Activated T-cell treated with anti-CD3 and anti-CD28 coated beads for 48 hours (primary cell): ENCODE measurements around the gene HOXD12.

Experiments used
- DNase-seq: peaks from one replicate; pipeline ENCODE4 v3.0.0-alpha.2; 2020; ENCODE audit warnings: low read depth

Gene HOXD12

DNA sequence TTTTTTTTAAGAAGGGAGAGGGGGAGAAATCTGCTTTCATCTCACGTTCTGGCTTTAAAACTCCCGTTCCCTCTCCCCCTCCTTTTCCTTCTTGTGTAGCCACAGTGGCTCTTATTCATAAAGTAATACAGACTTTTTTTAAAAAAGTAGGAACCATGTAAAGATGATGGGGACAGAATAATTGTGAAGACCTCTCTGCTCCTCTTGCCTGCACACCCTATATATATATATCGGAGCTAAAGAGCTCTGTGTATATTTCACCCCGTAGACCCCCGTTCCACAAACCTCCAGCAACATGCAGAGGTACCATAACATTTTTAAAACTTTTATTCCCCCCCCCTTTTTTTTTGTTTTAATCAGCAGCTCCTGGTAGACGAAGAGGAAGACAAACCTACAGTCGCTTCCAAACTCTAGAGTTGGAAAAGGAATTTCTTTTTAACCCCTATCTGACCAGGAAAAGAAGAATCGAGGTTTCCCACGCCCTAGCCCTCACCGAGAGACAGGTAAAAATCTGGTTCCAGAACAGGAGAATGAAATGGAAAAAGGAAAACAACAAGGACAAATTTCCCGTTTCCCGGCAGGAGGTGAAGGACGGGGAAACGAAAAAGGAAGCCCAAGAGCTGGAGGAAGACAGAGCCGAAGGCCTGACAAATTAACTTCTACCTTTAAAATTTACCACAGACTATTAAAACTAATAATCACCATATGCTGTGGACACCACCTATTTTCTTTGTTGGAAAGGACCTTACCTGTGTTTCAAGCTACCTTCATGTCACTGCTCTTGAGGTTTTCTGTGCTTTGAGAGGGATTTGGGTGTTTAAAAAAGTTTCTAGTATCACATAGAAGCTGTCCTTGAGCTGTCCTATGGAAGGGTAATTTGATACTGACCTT is 31.6 kb downstream of the HOXD12 start:
- no peak for DNase-seq

DNA sequence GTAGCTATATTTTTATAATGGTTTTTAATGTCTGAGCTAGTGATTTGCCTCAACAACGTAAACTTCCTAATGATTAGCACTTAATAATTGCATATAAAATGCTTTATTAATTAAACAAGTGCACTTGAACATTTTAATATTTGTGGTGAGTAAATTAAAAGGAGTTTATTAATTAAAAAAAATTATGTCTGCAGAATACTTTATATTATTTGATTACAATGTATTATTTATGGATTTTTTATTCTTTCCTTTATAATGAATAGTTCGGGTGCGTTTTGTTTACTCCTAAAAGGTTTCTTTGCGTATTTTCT is 32.2 kb downstream of the HOXD12 start:
- DNase-seq, result no peak

DNA sequence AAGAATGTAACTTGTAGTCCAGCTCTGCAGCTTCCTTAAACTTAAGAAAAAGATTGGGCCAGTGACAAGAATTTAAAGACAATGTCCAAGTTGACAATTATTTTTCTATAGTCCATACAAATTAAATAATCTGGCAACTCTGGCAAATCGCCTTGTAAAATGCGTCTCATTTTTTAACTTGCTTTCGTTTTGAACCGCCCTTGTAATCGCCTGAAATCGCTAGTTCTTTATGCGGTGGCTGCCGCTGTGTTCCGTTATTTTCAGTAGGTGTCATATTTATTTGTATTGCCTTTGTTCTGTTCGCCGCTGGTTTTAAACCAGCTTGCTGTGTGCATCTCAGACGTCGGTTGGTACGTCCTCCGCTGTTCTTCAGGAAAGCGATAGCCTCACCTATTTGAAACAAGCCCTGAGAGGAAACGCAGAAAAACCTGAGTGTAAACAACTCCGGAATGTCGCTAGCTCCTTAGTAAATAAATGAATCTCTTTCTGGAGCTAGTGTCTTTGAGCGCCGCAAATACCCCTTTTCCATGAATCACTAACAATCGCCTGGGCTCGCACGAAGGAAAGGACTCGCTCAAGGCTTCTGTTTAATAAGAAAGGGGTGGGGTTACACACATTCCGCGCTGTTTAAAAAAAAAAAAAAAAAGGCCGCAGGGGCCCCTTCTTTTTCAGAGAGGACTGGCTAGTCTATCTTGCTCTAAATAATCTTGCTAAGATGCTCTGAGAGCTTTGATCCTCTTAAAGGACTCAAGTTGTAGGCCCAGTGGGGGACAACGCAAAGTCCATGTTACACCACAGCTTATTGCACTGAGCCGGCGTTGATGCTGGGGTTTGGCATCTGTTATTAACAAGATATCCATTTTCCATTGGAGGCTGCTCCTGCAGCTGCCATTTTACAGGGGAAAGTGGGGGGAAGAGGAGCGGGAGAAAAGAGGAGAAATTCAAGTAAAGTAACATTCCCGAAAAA is 32.9 kb downstream of the HOXD12 start:
- DNase-seq, result no peak

DNA sequence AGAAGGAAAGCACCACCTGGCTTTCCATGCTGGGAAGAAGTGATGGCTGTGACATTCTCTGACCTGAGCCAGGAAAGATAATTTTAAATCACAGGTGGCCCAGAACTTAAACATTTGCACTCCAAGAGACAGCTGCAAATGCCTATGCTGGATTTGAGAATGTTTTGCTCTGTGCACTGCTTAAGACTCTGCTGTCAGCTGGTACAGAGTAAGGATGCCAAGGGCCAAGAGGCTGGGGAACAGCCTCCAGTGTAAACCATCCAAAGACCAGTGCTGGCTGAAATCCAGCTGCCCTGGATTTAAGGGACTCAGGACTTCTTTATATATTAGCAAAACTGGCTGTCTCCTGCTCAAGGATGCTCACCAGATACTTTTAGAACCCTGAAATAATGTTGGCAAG is 33.8 kb downstream of the HOXD12 start:
- DNase-seq, result no peak

DNA sequence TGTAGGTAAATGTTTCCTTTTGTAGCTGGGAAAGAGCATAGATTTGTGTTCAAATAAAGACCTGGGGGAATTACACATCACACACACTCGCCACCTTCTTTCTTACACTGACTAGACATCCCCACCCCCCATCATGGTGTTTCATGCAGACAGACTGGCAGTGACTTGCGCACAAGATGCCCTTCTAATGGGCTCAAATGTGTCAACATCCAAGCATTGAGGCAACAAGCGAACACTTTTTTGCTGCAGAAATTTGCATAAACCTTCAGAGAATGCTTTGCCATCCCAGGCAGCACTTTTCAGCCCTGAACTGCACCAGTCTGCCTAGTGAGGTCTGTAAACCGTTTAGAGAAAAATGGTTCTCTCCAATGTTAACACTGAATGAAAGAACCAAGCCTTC is 34.4 kb downstream of the HOXD12 start:
- DNase-seq, result no peak

DNA sequence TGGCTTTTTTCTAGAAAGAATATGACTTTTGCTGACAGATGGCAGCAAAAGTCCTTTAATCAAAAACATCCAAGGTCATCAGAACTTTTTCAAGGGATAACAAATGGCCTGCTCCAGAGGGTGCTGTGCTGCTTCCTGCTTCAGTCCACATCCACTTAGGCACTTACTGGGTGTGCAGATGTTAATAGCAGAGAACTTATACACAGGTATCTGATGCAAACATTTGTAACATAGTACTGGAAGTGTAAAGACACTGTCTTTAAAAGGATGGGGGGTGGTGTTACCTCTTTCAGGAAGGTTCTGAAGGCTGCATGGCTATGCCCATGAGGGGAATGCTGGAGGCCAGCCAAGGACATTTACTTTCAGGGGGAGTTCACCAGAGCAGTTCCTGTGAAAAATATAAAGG is 35.4 kb downstream of the HOXD12 start:
- no peak for DNase-seq

DNA sequence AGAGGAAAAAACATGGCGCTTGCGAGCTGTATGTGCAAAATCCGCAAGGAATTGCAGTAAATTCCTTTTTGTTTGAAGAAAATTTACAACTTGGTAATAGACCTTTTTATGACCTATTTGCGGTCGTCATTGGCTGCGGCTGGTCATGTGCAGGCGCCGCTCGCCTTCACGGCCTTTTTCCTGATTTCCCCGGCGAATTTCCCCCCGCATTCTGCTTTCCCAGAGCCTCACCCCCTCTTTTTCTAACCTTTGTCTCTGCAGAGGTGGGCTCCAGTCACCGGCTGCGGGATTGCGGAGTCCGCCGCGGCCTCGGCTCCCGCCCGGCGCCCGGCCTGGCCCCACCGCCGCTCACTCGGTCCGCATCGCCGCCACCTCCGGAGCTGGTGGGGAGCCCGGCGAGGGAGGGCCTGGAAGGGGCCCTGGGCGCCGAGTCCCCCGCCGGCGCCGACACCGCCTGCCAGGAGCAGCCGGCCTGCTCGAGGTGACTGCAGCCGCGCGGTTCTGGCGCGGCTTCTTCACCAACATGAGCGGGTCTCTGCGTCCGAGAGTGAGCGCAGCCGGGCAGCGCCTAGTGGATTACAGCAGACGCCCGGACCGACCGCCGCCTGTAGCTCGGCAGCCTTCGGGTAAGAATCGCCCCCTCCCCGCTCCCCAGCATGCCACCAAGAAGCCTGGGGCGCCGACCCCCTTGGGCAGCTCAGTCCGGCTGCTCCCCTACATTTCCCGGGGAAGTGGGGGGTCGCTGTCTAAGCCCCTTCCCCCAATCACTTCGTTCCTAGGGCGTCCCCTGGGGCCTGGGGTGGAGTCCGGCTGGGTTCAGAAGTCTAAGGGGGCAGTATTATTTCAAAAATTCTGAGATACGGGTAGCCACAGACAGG is 37.0 kb downstream of the HOXD12 start:
- DNase-seq, result no peak

DNA sequence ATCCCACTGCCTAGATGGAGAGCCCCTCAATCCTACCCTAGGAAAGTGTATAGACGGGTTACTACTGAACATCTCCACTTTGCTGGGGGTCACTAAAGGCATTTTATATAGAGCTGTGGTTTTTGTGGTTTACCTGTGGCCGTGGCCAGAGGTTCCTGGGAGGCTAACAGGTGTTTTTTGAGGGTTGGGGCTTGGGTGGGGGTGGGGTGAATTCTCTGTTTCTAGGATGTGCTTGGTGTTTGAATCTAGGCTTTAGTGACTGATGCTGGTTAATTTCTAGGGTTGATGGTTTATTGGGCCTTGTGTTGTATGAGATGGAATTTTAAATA is 37.6 kb downstream of the HOXD12 start:
- DNase-seq, result no peak

DNA sequence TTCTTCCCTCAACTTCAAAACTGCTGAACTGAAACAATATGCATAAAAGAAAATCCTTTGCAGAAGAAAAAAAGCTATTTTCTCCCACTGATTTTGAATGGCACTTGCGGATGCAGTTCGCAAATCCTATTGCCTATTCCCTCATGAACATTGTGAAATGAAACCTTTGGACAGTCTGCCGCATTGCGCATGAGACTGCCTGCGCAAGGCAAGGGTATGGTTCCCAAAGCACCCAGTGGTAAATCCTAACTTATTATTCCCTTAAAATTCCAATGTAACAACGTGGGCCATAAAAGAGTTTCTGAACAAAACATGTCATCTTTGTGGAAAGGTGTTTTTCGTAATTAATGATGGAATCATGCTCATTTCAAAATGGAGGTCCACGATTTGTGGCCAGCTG is 38.3 kb downstream of the HOXD12 start:
- no peak for DNase-seq

DNA sequence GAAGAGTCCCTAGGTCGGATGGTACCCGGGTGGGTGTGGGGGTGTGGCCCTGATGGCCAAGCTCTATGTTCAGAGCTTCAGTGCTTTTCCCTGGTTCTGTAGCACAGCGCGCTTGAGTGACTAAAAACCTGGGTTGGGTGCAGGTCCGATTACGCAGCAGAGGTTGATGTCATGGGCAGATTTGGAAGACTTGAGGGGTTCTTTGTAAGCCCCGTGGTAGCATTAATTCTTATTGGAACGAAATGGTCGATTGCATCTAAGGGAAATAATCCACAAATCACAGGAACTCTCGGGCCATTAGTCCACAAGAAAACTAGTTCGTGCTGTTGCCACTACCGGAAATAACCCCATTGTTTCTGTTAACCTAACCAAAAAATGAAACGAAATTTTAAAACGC is 38.9 kb downstream of the HOXD12 start:
- DNase-seq, result no peak

DNA sequence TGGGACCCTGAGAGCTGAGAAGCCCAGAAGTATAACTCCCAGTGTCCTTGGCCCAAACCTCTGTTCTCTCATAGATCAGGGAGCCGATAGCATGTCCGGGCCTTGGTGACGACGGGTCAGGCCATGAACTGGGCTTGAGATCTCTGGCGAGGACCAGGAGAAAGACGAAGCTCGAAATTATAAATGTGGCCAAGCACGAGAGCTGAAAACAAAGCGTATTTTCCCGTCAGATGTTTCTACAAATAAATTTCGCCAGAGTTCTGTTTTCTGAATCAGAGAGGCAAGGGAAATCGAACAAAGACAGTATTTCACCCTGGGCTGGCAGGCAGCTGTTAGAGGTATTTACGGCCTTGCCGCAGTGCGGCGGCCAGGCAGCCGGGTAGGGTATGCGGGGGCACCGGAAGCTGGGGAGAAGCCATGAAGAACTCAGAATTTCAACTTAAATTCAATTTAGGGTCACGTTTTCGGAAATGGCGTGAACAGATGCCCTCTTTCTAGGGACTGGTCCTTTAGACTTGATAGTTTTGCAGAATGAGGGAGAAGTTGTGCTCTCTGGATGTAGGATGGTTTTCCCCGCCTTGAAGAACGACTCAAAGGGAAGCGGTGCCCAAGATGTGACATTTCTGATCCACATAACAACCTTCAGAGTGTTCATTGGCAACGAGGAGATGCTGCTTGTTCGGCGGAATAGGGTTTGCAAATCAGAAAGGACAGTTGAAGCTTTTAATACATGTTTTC is 39.5 kb downstream of the HOXD12 start:
- DNase-seq, result no peak

DNA sequence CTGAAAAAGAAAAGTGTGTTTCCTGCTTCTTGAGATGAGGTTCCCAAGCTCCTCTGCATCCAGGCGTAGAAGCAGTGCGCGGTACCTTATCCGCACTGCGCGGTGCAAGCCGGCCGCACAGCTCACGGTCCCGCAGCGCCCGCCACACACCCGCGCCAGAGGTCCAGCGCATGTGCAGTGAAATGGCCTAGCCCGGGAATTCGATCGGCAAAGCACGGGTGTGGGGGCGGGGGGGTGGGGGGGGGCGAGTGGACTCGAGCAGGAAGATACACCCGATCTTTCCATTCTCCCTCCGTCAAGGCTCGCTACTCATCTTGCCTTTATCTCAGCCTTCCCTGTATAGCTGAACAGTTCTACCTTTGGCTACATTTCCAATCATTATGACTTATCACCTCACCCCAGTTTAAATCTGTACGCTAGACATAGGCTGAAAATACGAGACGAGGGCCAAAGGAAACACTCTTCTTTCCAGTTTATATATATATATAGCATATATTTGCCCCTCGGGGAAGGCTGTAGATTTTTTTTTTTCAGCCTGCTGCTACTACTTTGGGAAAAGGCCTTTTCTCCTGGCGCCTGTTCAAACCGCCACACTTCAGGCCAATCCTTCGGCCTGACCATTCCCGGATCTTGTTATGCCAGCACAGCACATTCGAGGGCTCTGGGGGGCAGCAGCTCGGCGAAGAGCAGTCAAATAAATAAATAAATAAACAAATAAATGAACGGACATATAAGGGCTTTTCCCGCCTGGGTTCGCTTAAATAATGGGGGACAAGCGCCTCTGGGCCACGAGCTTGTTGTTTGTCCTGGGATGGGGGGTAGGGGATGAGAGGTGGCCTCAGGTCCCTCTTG is 40.3 kb downstream of the HOXD12 start:
- no peak for DNase-seq

DNA sequence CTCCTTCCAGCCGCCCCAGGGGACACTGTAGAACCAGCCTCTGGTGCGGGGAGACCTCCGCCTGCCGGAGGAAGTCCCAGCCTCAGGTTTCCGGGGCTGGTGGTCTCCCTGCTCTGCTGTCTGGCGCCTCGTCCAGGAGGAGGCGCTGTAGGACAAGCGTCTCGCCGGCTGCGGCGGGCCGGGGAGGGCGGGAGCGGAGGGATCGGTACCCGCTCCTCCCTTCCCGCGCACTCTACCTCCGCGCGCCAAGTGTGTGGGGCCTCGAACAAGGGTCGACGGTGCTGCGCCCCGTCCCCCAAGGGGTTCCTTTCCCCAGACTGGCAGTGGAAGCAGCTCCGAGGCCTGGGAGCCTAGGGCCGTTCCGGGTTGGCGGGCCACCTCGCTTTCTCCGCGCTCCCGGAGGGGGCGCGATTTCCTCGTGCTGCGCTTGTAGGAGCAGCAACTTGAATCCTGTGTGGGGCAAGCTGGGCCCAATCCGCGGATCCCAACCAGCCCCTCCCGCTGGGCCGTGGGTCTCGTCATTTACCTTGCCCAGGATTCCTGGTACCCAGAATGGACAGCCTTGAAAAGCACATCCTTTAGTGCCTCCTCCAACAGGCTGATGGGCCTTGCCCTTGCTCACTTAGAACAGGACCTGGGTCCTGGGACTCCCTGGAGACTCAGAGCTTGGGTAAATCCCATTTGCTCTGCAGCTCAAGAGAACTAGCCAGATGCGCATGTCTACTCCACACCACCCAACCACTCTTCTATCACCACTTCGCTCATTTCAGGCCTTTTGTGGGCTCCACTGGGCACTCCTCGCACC is 41.1 kb downstream of the HOXD12 start:
- peak; percentile 72 for DNase-seq

DNA sequence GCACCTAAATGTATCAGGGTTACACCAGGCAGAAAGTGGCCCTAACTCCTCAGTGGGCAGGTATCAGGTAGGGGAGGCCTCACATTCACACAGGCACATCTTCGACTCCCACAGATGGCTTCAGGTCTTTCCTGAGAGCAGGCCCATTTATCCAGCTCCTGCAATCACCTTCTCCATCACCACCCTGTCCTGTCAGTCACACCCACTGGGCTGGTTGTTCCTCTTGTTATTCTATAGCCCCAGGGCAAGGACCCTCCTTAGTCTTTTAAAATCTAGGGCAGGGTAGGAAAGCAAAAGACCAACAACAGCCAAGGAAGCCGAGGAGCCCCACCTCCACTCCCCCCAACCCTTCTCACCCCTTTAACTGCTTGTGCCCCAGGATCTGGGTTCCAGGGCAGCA is 42.7 kb downstream of the HOXD12 start:
- DNase-seq, result no peak

DNA sequence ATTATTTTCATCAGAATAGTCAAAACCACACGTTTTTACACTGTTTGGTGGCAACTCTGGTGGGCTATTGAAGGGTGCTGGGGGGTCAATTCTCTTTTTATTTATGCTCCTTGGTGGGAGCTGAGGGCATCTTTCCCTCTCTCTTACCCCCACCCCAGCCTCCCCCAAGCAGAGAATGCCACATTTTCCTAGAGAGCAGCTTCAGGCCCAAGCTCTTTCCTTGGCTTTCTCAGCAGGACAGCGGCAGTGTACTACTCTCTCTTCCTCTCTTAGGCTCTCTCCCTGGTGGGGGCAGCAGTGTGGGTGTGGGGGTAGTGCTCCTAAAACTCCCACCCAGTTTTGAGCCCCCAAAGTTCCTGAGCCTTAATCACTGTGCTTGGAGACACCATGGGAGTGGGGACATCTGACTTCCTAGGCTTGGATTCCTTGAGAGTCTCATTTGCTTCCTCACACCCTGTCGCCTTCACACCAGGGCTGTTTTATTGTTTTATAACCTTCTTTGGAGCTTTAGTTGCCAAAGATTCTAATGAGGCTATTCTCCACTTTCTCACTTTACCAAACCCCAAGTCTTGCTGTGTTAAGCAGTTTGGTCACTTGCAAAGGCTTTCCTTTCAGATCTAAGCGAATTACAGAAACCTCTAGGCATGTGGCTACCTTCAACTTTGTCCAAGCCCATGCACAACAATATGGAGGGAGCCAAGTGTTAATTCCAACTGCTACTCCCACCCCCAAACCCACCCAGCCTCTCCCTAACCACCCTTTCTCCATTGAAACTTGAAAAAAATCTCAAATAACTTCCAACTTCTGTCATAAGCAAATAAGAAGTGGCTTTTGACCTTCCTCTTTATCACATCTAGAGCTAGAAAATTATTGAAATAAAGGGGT is 45.7 kb downstream of the HOXD12 start:
- DNase-seq, result no peak

DNA sequence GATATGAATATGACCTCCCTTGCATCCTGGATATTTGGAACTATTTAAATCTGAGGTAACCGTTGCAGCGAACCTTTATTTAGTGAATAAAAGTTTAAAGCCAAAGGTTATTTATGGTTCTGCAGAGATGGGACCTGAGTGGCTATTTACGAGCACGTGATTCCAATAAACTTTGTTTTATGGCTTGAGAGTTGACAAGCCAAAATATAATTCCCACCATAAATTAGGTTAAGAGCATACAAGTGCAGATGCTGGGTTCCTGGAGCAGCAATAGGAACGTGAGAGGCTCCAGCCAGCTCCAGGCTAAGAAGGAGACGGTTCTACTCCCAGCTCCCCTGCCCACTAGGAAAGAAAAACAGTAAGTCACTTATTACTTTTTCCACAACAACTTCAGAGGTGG is 46.5 kb downstream of the HOXD12 start:
- no peak for DNase-seq

DNA sequence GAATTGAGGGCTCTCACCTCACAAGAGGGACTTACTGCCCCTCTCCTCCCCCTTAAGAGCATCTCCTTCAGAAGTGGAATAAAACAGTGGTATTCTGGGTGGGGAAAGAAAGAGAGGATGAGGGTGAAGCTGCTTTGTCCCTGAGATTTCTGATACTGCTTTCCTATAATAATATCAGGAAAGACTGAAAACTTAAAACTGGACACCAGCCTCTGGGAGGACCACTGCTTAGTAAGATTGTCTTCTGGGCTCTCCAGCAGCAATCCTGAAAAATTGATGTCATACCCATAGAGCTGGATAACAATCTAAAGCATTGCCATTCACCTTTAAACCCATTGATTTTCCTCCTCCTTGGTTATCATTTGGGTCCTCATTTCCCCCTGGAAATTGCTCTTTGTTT is 47.0 kb downstream of the HOXD12 start:
- DNase-seq, result no peak

DNA sequence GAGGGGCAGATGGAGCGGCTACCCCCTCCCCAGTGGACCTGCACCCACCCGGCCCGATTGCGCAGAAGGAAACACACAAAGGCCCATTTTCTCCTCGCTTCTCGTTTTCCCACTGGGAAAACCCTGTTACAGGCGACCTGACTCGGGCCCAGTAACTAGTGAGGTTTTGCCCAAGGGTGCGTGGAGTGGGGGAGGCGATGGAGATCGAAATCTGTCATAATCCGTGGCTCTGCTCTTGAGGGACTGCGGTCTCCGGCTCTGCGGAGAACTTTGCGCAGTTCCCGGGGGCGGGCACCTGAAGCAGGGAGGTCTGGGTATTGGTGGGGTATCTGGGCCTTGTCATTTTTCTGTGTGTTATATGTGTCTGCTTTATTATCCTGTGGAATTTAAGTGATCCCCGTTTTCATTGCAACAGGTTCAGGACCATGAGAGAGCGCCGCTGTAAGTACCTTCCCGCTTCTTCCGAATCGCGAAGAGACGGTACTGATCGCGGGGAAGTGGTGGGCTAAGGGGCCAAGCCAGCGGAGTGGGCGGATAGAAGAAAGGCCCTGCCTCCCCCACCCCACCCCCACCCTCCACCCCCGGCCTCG is 47.7 kb downstream of the HOXD12 start:
- no peak for DNase-seq
